Measurements from ENCODE around the gene CIDEC.

GRCh38 chr3:9820543-9820942 is 59.5 kb downstream of the CIDEC start:
- TF ChIP-seq, protein P1, sequence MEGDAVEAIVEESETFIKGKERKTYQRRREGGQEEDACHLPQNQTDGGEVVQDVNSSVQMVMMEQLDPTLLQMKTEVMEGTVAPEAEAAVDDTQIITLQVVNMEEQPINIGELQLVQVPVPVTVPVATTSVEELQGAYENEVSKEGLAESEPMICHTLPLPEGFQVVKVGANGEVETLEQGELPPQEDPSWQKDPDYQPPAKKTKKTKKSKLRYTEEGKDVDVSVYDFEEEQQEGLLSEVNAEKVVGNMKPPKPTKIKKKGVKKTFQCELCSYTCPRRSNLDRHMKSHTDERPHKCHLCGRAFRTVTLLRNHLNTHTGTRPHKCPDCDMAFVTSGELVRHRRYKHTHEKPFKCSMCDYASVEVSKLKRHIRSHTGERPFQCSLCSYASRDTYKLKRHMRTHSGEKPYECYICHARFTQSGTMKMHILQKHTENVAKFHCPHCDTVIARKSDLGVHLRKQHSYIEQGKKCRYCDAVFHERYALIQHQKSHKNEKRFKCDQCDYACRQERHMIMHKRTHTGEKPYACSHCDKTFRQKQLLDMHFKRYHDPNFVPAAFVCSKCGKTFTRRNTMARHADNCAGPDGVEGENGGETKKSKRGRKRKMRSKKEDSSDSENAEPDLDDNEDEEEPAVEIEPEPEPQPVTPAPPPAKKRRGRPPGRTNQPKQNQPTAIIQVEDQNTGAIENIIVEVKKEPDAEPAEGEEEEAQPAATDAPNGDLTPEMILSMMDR (conservative IDR thresholded peaks at IDR 0.05; ENCODE audit: low read length) = no peak
- no peak for TF ChIP-seq EZH2phosphoT487 (IDR thresholded peaks at IDR 0.05; ENCODE audit: borderline replicate concordance)

Data from Loucy (cell line).